ENCODE results near the gene CDR2.

GRCh38 chr16:22358000-22358399 lies 16.4 kb downstream of the CDR2 start:
- TF ChIP-seq, protein P1, sequence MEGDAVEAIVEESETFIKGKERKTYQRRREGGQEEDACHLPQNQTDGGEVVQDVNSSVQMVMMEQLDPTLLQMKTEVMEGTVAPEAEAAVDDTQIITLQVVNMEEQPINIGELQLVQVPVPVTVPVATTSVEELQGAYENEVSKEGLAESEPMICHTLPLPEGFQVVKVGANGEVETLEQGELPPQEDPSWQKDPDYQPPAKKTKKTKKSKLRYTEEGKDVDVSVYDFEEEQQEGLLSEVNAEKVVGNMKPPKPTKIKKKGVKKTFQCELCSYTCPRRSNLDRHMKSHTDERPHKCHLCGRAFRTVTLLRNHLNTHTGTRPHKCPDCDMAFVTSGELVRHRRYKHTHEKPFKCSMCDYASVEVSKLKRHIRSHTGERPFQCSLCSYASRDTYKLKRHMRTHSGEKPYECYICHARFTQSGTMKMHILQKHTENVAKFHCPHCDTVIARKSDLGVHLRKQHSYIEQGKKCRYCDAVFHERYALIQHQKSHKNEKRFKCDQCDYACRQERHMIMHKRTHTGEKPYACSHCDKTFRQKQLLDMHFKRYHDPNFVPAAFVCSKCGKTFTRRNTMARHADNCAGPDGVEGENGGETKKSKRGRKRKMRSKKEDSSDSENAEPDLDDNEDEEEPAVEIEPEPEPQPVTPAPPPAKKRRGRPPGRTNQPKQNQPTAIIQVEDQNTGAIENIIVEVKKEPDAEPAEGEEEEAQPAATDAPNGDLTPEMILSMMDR (IDR thresholded peaks at IDR 0.05), result no peak
- no peak for TF ChIP-seq POLR2A (IDR thresholded peaks at IDR 0.05)

Measured in adrenal gland (tissue), 5 donors.